Neural cell (in vitro differentiated cells): Measurements from ENCODE around the gene PRRT4.

Experiments
- CTCF ChIP-seq: fragments of 450-650 bp; IDR thresholded peaks from 2 replicates; pipeline ENCODE4 v1.5.1; 2014; ENCODE audit warnings: antibody characterized with exemption, mild to moderate bottlenecking, moderate library complexity; ENCODE audit not compliant: poor library complexity, severe bottlenecking
- EP300 ChIP-seq: fragments of 450-650 bp; conservative IDR thresholded peaks from 2 replicates; pipeline ENCODE4 v1.6.1; 2014; ENCODE audit warnings: antibody characterized with exemption, mild to moderate bottlenecking, moderate library complexity; ENCODE audit not compliant: poor library complexity, severe bottlenecking
- EZH2 ChIP-seq: fragments of 200-600, 300-800 bp; shearing (Covaris generic), sonication (generic); IDR thresholded peaks from 2 replicates; pipeline ENCODE4 v1.6.1; 2014; ENCODE audit warnings: antibody characterized with exemption, low read length, borderline replicate concordance, mild to moderate bottlenecking; ENCODE audit not compliant: insufficient read depth, poor library complexity, severe bottlenecking
- MXI1 ChIP-seq: fragments of 450-650 bp; conservative IDR thresholded peaks from 2 replicates; pipeline ENCODE4 v1.6.1; 2014; ENCODE audit warnings: antibody characterized with exemption, mild to moderate bottlenecking; ENCODE audit not compliant: poor library complexity, severe bottlenecking
- POLR2AphosphoS5 ChIP-seq: IDR thresholded peaks from 2 replicates; pipeline ENCODE4 v1.6.1; 2012
- SMC3 ChIP-seq: fragments of 450-650 bp; conservative IDR thresholded peaks from 2 replicates; pipeline ENCODE4 v1.6.1; 2014; ENCODE audit warnings: antibody characterized with exemption, mild to moderate bottlenecking, moderate library complexity; ENCODE audit not compliant: poor library complexity

- no peak for TF ChIP-seq EZH2
- TF ChIP-seq CTCF: no peak
- no peak for TF ChIP-seq EP300
- TF ChIP-seq POLR2AphosphoS5: no peak
- no peak for TF ChIP-seq SMC3
- TF ChIP-seq MXI1: no peak
Measured at GRCh38 chr7:128389618-128390329, 28.3 kb upstream of the PRRT4 start.
